Measurements from ENCODE around the gene HSPBP1.
A peak's percentile ranks its signal among the peaks of the same experiment; 100 is the strongest.

Gene HSPBP1

DNA sequence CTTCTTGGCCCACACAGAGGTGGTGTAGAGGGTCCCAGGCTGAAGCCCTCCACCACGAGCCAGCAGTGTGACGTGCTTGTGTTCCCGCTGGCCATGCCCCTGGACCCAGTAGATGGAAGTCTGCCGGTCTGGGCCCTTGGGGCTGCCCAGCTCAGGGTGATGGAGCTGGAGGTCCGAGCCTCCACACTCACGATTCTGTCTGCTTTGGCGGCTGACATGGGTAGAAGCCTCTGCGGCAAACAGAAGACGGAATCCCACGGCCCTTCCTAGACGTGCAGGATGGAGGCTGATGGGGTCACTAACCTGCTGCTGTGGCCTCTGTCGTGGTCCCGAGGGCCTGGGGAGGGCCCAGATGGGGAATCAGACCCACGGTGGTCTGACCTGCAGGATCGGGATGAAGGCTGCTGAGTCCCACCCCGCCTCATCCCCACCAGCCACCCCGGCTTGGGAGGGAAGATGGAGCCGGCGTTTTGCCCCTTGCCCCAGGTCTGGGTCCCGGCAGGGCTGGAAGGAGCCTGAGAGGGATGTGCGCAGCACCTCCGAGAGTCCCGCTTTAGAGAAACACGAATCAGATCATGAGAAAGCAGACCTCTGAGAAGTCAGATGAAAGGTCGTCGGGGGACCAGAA is 55.8 kb downstream of the HSPBP1 start:
- H3K27ac ChIP-seq (ENCODE audit: low read depth, low read length) = no peak overlapping the region
- H3K4me1 ChIP-seq (ENCODE audit: control insufficient read depth in 5 of 5, insufficient read depth in 5 of 5, low read length in 5 of 5) = no peaks in the 10 kb centered on the region
- H3K36me3 ChIP-seq (ENCODE audit: control insufficient read depth in 5 of 5, insufficient read depth in 5 of 5, low read length in 5 of 5) = peaks cover 0 to 38% (median 27%) of the 10 kb centered on the region in 5 donors
- peaks cover 0 to 7% (median 4%) of the 10 kb centered on the region in 5 donors for H3K9me3 ChIP-seq (ENCODE audit: control insufficient read depth in 5 of 5, low read length in 5 of 5)
- no peaks in the 10 kb centered on the region for H3K27me3 ChIP-seq (ENCODE audit: control insufficient read depth in 5 of 5, insufficient read depth in 4 of 5, low read length in 5 of 5)
- H3K4me3 ChIP-seq (ENCODE audit: low read depth in 1 of 5, low read length in 5 of 5) = no peak overlapping the region
- no peak overlapping the region for H3K9ac ChIP-seq (ENCODE audit: low read length in 5 of 5)

DNA sequence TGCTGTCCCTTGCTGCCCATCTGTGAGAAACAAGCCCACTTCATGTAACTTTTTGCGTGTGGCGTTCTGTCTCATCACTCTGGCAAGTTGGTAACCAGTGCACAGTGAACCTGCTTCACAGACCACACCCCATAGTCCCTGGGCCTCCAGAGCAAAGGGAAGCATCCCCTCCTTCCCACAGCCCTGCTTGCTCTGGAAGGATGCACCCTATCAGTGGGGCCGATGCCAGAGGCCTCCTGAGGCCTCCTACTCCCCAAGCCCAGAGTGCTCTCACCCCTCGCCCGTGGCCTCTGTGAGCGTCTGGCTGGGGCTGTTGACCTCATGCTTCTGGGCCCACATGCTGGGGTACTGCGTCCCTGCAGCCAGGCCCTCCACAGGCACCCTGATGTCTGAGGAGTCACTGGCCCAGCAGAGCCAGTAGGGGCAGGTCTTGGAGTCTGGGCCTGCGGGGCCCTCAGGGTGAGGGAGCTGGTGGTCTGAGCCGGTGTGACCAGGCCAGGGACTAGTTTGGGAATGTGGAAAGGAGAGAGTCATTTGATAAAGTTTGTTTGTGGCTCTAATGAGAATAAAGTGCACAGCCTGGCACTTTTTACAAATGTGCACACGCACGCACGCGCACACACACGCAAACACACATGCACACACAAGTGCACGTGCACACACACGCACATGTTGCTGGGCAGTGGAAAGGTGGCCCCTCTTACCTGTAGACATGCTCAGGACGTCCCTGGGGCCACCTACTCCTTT is 56.4 kb downstream of the HSPBP1 start:
- H3K4me1 ChIP-seq (ENCODE audit: control insufficient read depth in 5 of 5, insufficient read depth in 5 of 5, low read length in 5 of 5) = no peaks in the 10 kb centered on the region
- no peaks in the 10 kb centered on the region for H3K27me3 ChIP-seq (ENCODE audit: control insufficient read depth in 5 of 5, insufficient read depth in 4 of 5, low read length in 5 of 5)
- H3K9ac ChIP-seq (ENCODE audit: low read length in 5 of 5) = no peak overlapping the region
- H3K36me3 ChIP-seq (ENCODE audit: control insufficient read depth in 5 of 5, insufficient read depth in 5 of 5, low read length in 5 of 5) = peaks cover 0 to 31% (median 20%) of the 10 kb centered on the region in 5 donors
- H3K9me3 ChIP-seq (ENCODE audit: control insufficient read depth in 5 of 5, low read length in 5 of 5) = peaks cover 0 to 7% (median 4%) of the 10 kb centered on the region in 5 donors
- no peak overlapping the region for H3K4me3 ChIP-seq (ENCODE audit: low read depth in 1 of 5, low read length in 5 of 5)
- H3K27ac ChIP-seq (ENCODE audit: low read depth, low read length) = no peak overlapping the region

GRCh38 chr19:55220525-55220924 is 59.4 kb downstream of the HSPBP1 start:
- Histone ChIP-seq H3K27me3 (ENCODE audit: control insufficient read depth in 5 of 5, insufficient read depth in 4 of 5, low read length in 5 of 5) (peaks cover 0 to 5% (median 4%) of the 10 kb centered on the region in 5 donors), H3K4me1 (ENCODE audit: control insufficient read depth in 5 of 5, insufficient read depth in 5 of 5, low read length in 5 of 5) (peaks cover 0 to 14% (median 10%) of the 10 kb centered on the region in 5 donors), H3K9me3 (ENCODE audit: control insufficient read depth in 5 of 5, low read length in 5 of 5) (peaks cover 0 to 7% (median 4%) of the 10 kb centered on the region in 5 donors)

GRCh38 chr19:55216461-55217198 is 63.3 kb downstream of the HSPBP1 start:
- Histone ChIP-seq H3K27me3 (ENCODE audit: control insufficient read depth in 5 of 5, insufficient read depth in 4 of 5, low read length in 5 of 5) (peaks cover 0 to 10% (median 5%) of the 10 kb centered on the region in 5 donors), H3K4me3 (ENCODE audit: low read depth in 1 of 5, low read length in 5 of 5) (peak overlapping the region in 4 of 5 donors; percentile 59 to 70 (median 64)), H3K9me3 (ENCODE audit: control insufficient read depth in 5 of 5, low read length in 5 of 5) (peaks cover 4 to 19% (median 13%) of the 10 kb centered on the region in 5 donors), H3K9ac (ENCODE audit: low read length in 5 of 5) (peak overlapping the region in 1 of 5 donors; percentile 30), H3K4me1 (ENCODE audit: control insufficient read depth in 5 of 5, insufficient read depth in 5 of 5, low read length in 5 of 5) (peaks cover 0 to 14% (median 10%) of the 10 kb centered on the region in 5 donors), H3K36me3 (ENCODE audit: control insufficient read depth in 5 of 5, insufficient read depth in 5 of 5, low read length in 5 of 5) (no peaks in the 10 kb centered on the region), H3K27ac (ENCODE audit: low read depth, low read length) (no peak overlapping the region)

More at GRCh38 chr19:55220525-55220924, 59.4 kb downstream of the HSPBP1 start:
- peaks cover 0 to 6% (median 0%) of the 10 kb centered on the region in 5 donors for H3K36me3 ChIP-seq (ENCODE audit: control insufficient read depth in 5 of 5, insufficient read depth in 5 of 5, low read length in 5 of 5)
- no peak overlapping the region for H3K4me3 ChIP-seq (ENCODE audit: low read depth in 1 of 5, low read length in 5 of 5)
- H3K27ac ChIP-seq (ENCODE audit: low read depth, low read length) = no peak overlapping the region
- H3K9ac ChIP-seq (ENCODE audit: low read length in 5 of 5) = no peak overlapping the region

GRCh38 chr19:55213547-55213946 is 66.4 kb downstream of the HSPBP1 start:
- Histone ChIP-seq H3K9me3 (ENCODE audit: control insufficient read depth in 5 of 5, low read length in 5 of 5) (peaks cover 4 to 14% (median 11%) of the 10 kb centered on the region in 5 donors), H3K27me3 (ENCODE audit: control insufficient read depth in 5 of 5, insufficient read depth in 4 of 5, low read length in 5 of 5) (peaks cover 0 to 12% (median 5%) of the 10 kb centered on the region in 5 donors), H3K4me3 (ENCODE audit: low read depth in 1 of 5, low read length in 5 of 5) (no peak overlapping the region), H3K9ac (ENCODE audit: low read length in 5 of 5) (no peak overlapping the region), H3K36me3 (ENCODE audit: control insufficient read depth in 5 of 5, insufficient read depth in 5 of 5, low read length in 5 of 5) (no peaks in the 10 kb centered on the region), H3K4me1 (ENCODE audit: control insufficient read depth in 5 of 5, insufficient read depth in 5 of 5, low read length in 5 of 5) (peaks cover 0 to 14% (median 10%) of the 10 kb centered on the region in 5 donors), H3K27ac (ENCODE audit: low read depth, low read length) (no peak overlapping the region)

DNA sequence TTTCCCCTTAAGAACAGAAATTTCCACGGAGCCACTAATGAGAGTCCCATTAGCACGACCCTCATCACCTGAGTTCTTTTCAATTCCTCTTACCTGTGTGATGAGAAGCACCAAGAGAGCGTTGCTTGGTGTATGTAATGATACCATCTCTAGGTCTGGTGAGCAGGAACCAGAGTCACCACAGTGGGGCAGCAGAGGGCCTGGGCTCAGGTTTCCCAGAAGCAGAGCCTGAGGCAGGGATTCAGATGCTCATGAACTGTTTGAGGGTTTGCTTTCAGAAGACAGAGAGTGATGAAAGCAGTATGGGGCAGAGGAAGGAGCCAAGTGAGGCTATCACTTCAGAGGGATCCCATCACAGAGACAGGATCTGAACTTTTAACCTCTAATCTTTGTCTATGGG is 67.5 kb downstream of the HSPBP1 start:
- H3K9me3 ChIP-seq (ENCODE audit: control insufficient read depth in 5 of 5, low read length in 5 of 5) = peaks cover 4 to 14% (median 11%) of the 10 kb centered on the region in 5 donors
- H3K4me3 ChIP-seq (ENCODE audit: low read depth in 1 of 5, low read length in 5 of 5) = no peak overlapping the region
- H3K9ac ChIP-seq (ENCODE audit: low read length in 5 of 5) = no peak overlapping the region
- H3K36me3 ChIP-seq (ENCODE audit: control insufficient read depth in 5 of 5, insufficient read depth in 5 of 5, low read length in 5 of 5) = no peaks in the 10 kb centered on the region
- H3K27me3 ChIP-seq (ENCODE audit: control insufficient read depth in 5 of 5, insufficient read depth in 4 of 5, low read length in 5 of 5) = peaks cover 0 to 12% (median 5%) of the 10 kb centered on the region in 5 donors
- peaks cover 0 to 13% (median 10%) of the 10 kb centered on the region in 5 donors for H3K4me1 ChIP-seq (ENCODE audit: control insufficient read depth in 5 of 5, insufficient read depth in 5 of 5, low read length in 5 of 5)
- no peak overlapping the region for H3K27ac ChIP-seq (ENCODE audit: low read depth, low read length)
